Uterus (tissue), 2 donors: ENCODE measurements around the gene TEX13C.

ENCODE experiments used
- POLR2A ChIP-seq, 2 donors: fragments of 450-650 bp; IDR thresholded peaks; one replicate each; pipeline ENCODE4 v1.6.1; 2016; ENCODE audit warnings: antibody characterized with exemption in 2 of 2, mild to moderate bottlenecking in 1 of 2, moderate library complexity in 1 of 2
- TF ChIP-seq, protein P1 (sequence below), 4 experiments: fragments of 200-600 bp in 2 of 4; fragments of 450-650 bp in 2 of 4; sonication (generic) in 2 of 4; IDR thresholded peaks; one replicate each; pipeline ENCODE4 v1.5.1; 2016 to 2019; ENCODE audit warnings: antibody characterized with exemption in 4 of 4, mild to moderate bottlenecking in 2 of 4, moderate library complexity in 1 of 4

DNA sequence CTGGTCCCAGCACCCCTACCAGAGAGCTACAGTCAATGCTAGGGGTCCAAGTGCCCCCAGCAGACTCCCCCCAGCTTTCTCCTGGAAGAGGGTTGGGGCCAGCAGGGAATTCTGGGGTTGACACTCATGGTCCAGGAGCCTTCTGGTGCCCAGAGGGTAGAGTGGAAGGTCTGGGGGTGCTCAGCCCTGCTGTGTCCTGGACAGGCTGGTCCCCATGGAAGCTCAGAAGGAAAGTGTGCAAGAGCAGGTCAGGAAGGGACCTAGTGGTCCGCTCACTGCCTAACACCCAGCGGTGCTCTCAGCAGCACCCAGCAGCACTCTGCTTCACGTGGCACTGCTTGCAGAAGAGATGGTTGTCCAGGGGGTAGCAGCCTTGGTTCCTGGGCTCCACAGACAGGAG lies 6.9 kb downstream of the TEX13C start:
- TF ChIP-seq, protein P1, sequence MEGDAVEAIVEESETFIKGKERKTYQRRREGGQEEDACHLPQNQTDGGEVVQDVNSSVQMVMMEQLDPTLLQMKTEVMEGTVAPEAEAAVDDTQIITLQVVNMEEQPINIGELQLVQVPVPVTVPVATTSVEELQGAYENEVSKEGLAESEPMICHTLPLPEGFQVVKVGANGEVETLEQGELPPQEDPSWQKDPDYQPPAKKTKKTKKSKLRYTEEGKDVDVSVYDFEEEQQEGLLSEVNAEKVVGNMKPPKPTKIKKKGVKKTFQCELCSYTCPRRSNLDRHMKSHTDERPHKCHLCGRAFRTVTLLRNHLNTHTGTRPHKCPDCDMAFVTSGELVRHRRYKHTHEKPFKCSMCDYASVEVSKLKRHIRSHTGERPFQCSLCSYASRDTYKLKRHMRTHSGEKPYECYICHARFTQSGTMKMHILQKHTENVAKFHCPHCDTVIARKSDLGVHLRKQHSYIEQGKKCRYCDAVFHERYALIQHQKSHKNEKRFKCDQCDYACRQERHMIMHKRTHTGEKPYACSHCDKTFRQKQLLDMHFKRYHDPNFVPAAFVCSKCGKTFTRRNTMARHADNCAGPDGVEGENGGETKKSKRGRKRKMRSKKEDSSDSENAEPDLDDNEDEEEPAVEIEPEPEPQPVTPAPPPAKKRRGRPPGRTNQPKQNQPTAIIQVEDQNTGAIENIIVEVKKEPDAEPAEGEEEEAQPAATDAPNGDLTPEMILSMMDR (IDR thresholded peaks at IDR 0.05): no peak
- TF ChIP-seq POLR2A (IDR thresholded peaks at IDR 0.05): no peak
